Activated CD8-positive, alpha-beta memory T cell treated with anti-CD3 and anti-CD28 coated beads, Interleukin-2, amount 50 U/mL, for 48 hours (primary cell): ENCODE measurements around the gene TTC33.

Experiments
- DNase-seq: peaks from one replicate; pipeline ENCODE4 v3.0.0-alpha.2; 2020

TTC33 gene

DNA sequence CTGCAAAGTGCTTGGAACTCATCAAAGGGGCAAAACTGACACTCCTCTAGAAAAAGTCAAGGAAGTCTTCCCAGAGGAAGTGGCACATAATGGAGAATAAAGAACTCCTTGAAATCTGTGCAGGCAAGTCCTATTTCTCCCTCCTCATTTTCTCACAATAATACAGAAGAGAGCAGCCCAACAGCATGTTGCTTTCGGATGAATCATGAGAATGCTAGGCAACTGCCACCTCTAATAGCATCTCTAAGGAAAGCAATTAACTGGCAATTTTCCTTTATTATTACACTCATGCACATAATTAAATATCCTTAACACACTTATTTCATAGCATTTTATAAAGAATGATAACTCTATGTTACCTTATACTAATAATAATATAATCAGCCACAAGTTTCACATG lies 198.3 kb downstream of the TTC33 start:
- DNase-seq: no peak

DNA sequence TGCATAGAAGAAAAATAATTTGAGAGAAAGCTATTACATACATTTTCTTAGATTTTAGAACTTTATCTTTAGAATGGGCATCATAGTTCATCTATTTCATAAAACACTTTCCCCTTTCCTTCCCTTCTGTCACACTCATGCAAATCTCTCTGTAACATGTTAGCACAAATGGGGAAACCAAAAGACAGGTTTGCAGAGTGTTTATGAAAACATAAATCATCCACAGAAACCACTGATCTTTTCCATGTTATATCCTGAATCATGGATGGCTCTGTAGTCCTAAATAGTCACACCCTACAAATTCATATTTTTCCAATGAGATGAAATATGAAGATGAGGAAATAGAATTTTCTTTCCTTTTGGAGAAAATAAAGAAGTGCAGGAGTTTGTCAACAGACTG lies 198.9 kb downstream of the TTC33 start:
- DNase-seq: no peak

DNA sequence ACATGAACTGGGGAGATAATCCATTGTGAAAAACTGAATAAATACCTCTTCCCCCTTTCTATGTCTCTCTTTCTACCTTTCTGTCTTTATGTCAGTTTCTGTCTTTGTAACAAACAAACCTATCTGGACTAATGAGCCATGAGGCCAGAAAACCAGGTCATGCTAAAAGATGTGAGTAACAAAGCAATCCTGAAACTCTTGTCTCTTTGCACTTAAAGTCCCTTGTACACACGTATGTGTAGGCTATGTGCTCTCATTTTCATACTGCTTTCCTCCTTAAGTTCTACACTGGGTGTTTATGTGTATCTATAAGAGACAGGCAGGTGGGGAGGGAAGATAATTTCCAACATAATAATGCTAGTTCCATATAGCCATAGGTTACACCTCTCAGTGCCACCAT lies 199.9 kb downstream of the TTC33 start:
- no peak for DNase-seq

DNA sequence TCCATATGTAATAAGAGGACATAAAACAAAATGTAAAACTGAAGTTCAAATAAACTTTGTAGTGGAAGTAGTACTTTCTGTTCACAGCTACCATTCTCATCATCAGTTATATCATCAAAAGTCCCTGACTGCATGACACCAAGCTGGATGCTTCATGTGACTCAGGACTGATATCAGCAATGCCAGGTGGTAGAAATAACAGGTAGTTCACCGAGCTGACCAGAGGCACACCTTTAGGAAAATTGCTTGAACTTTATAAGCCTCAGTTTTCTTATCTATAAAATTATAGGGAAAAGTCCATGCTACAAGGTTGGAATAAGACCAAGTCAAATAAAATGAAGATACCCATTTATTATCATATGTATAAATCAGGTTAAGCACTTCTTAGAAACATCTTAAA lies 200.9 kb downstream of the TTC33 start:
- DNase-seq: no peak

DNA sequence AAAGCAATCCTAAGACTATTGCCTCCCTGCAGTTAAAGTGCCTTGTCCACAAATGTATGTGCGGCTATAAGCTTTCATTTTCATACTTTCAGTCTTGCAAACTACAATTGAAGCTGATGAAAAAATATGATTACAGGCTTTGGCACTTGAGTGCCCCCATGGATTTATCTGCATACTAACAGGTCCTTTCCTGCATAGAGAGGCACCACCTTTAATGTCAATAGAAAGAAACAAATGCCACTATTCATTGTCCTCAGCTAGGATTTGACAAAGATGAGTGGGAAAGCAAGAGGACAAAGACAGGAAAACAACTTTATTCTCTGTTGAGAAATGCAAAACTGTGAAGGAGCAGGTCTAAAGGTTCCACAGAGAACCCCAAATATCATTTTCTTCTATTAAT lies 201.7 kb downstream of the TTC33 start:
- no peak for DNase-seq

DNA sequence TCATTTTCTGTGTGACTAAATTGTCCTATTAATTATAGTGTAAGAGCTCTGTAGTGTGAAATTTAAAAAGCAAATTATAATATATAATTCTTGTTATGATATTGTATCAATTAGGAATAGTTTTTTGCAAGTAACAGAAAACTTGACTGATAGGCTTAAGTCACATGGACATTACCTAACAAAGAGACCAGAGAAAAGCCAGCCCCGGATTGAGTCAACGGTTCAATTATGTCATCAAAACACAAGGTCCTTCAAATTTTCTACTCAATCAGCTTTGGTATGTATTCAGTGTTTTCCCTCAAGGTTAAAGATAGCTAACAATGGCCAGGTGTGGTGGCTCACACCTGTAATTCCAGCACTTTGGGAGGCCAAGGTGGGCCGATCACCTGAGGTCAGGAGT lies 202.8 kb downstream of the TTC33 start:
- no peak for DNase-seq

DNA sequence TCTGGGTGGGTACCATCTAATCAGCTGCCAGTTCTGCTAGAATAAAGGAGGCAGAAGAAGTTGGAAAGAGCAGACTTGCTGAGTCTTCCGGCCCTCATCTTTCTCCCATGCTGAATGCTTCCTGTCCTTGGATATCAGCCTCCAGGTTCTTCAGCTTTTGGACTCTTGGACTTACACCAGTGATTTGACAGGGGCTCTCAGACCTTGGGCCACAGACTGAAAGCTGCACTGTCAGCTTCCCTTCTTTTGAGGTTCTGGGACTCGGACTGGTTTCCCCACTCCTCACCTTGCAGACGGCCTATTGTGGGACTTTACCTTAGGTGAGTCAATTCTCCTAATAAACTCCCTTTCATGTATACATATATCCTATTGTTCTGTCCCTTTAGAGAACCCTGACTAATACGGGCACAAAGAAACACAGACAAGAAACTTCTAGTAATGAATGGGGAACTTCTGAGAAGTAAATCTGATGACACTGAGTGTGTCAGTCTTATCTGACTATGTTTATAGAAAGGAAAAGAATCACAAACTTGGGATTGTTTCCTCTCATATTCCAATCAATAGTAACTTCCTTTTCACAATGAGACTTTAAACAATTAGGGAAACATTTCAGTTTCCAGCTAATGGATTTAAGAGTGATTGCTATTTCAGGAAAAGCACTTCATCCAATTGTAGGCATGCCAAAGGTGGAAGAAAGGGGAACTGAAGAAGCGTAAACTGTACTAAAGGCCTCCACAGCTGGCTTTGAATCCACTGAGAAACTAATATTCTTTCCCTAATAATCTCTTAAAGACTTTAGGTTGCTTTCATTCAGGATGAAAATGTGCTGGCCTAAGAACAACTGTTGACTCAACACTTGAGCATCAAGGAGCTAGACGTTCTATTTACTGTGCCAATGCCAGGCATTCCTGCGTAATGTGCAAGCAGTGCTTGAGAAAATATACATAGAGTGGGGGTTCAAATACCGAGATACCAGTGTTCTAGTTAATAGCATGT lies 204.0 kb downstream of the TTC33 start:
- DNase-seq: no peak

DNA sequence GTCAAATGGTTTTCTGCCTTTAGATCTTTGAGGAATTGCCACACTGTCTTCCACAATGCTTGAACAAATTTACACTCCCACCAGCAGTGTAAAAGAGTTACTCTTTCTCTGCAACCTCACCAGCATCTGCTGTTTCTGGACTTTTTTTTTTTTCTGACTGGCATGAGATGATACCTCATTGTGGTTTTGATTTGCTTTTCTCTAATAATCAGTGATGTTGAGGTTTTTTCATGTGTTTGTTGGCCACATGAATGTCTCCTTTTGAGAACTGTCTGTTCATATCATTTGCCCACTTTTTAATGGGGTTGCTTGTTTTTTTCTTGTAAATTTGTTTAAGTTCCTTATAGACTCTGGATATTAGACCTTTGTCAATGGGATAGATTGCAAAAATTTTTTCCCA lies 205.3 kb downstream of the TTC33 start:
- DNase-seq: no peak

DNA sequence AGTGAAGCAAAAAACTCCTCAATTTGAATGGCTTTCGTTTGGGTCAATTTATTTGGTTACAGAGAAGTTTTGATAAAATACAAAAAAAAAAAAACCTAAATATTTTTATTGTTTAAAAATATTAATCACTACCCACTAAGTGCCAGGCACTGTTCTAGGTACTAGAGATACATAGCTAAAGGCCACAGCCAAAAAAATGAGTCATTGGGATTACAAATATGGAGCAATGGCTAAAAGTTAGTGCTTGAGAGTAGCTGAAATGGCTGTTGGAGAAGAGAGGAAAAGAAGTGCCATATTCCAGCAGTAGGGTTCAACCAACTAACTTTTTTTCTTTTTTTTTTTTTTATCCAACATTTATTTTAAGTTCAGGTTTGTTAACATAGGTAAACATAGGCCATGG lies 206.1 kb downstream of the TTC33 start:
- no peak for DNase-seq

DNA sequence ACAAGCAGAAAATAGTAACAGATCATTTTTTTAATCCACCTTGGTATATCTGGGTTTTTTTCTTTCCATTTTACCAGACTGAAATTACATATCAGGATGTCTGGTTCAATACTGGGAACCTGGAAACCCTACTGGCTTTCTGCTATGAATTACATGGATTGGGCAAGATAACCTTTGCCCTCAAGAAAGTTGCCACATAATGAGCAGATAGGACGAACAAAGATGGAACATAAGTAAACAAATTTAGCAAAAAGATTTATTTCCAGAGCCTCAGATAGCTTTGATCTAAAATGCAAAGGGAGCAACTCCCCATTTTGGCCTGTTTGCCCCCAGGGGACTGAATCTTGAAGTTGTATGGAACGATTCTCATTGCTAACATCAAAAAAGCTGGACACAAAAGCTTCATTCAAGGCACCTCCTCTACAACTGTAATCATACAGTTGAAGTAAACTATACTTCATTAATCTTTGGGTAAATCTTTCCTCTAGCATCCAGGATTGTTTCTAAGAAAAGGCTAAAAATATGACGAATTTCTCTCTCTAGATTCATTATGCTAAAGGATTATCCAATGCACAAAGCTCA lies 207.7 kb downstream of the TTC33 start:
- DNase-seq: no peak

DNA sequence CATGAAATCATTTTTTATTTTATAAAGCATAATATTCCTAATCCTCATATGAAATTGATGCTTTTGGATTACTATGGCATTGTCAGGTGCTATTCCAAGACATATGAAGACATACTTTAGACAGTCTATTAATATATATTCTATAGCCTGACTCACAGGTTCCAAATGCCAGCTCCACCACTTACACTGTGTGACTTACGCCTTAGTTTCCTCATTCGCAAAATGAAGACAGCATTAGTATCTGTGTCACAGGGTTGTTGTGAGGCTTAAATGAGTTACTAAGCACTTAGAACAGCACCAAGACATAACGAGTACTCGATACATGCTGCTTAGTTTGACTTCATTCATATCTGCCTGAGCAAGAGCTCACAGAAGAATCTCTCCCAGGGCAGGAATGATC lies 208.2 kb downstream of the TTC33 start:
- no peak for DNase-seq

DNA sequence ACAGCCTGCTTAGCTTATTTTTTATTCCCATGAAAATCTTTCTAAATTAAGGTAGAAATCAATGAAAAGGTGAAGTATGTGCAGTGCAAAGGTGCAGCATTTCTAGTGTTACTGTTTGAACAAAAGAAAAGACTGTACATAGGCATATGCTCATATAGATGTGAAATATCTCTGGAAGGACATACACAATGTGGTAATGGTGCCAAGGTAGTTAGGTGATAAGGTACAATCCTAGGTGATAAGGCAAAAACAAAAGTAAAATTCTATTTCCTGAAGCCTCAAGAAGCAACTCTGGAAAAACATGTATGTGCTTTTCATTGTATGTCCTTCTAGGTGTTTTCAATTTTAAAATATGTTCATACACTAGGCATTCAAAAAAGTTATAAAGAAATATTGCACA lies 215.5 kb downstream of the TTC33 start:
- DNase-seq: no peak

DNA sequence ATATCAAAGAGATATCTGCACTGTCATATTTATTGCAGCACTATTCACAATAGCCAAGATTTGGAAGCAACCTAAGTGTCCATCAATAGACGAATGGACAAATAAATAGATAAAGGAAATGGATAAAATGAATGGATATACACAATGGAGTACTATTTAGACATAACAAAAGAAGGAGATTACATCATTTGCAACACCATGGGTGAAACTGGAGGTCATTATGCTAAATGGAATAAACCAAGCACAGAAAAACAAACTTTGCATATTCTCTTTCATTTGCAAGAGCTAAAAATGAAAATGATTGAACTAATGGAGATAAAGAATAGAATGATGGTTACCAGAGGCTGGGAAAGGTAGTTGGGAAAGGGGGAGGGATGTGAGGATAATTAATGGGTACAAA lies 231.1 kb downstream of the TTC33 start:
- DNase-seq: no peak

DNA sequence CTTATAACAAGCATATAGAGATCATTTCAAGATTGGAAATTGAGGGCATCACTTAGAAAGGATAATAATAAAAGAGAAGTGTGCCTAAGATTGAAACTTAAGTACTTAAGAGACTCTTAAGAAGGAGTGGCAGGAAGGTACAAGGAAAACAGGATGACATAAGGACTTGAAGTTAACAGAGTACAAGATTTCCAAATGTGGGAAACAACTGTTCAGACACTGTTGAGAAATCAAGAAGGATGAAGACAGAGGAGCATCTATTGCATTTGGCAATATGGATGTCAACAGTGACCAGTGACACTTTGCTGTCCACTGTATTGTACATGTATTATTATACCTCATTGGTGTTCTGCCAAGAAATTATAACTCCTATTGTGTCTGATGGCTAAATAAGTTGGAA lies 233.8 kb downstream of the TTC33 start:
- DNase-seq: no peak

DNA sequence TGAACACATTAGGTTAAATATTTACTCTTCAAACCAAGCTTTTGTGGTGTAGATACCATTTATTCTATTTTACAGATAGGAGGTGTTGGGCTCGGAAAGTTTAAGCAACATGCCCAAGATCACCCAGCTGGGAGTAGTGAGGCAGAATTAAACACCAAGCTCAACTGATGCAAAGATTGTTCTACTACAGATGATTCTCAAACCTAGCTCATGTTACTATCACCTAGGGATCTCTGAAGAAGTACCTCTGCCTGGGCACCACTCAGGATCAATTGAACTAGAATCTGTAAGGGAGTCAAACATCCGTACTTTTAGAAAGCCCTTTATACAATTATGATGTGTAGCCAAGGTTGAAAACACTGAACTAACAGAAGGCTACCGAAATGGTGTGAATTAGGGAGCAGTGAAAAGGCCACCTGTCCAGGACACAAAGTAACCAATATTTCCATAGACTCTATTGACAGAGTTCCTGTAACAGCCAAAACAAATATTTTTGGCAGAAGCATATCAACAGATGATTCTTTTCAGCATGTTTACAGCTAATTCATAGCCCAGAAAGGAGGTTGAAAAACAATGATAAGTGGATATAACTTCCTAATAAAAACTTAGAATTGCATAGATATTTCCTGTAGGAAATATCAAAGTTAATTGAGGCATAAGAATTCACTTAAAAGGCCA lies 234.5 kb downstream of the TTC33 start:
- DNase-seq: no peak

DNA sequence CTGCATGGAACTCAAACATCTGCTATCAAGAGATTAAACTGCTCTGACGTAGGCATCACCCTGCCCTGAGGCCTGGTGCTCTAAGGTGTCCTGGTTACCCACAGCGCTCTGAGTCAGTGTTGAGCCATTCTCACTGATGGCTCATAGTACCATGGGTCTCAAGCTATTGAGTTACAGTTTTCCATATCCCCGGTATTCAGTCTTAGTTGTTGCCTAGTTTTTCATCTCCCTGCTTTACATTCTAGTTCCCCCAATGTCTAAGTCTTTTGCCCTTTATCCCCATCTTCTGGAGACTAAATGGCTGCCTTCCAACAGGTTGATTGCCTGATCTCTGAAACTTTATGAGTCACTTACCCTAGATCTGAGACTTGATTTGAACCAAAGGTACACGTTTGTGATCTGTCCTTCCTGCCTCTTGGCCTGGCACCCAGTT lies 237.3 kb downstream of the TTC33 start:
- DNase-seq: no peak

DNA sequence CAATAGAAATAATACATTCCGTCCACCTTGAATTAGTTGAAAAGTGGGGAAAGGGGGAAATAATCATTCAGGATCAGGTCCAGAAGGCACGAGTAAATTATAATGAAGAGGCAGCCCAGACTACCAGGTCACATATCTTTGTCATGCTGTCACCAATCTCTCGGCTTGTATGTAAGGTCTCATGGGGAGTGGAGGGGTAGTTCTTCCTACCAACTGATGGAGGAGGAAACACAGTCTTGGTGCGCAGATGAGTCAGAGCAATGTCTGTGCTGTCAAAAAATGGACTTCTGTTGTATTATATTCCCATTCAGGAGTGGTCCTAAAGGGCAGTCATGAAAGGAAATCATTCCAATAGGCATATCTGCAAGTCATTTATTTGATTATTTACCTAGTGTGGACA lies 240.3 kb downstream of the TTC33 start:
- no peak for DNase-seq

DNA sequence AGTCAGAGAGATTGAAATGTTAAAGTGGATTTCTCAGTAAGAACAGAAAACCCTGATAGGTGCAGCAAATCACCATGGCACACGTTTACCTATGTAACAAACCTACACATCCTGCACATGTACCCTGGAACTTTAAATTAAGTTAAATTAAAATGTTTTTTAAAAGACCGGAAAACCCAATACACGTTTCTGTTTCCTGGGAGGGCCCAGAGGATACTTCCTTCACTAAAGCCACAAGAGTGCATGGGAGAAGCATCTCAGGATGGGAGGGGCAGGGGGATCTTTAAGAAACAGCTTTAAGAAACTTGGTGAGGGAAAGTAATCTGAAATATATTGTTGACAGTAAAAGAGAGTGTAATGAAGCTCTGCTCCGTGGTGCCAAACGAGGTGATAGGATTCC lies 240.8 kb downstream of the TTC33 start:
- DNase-seq: no peak

DNA sequence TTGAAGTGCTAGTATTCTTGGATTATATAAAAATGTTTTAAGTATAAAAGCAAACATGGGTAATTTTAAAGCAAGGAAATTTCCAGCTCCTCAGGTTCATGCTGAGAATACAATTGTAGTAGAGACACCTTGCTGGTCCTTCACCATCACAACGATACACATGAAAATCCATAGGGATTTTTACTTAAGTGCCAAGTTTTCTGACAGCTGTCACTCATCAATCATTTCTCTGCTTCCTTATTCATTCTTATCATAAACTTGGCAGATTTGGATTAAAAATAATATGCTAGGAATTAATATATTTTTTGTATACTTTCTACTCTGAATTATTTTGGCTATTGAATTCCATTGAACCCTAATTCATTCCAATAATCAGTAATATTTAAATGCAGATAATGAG lies 244.0 kb downstream of the TTC33 start:
- no peak for DNase-seq

DNA sequence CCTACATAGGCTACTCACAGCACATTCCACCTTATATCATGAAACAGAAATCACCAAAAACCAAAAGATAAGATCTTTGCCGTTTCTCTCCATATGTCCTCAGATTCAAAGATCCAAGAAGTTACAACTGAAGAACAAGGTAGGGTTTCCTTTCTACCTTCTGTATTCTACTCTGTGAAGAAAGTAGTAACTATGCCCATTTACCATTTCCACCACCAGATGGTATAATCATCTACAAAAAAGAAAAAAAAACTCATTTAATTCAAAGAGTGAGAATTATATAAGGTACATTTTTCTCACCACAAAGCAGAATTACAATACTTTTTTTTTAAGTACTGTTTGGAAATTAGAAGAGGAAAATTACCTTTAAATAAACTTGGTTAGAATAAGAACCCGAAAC lies 248.7 kb downstream of the TTC33 start:
- DNase-seq: no peak

DNA sequence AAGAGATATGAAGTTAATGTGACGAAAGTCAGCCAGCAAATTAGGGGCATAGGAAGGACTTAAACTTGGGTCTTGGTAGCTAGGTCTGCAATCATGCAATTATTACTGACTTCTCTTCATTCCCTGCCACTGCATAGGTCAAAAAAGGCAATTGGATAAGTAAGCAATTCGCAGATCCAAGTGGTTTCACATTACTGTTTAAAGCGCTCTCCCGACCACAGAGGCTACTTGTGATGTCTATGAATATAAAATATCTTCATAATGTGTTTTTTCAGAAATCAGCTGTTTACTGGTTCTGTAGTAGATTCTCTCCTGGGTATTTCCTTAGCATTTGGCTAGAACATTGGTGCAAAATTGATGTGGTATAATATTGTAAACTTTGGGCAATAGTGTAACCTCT lies 250.7 kb downstream of the TTC33 start:
- DNase-seq: no peak

DNA sequence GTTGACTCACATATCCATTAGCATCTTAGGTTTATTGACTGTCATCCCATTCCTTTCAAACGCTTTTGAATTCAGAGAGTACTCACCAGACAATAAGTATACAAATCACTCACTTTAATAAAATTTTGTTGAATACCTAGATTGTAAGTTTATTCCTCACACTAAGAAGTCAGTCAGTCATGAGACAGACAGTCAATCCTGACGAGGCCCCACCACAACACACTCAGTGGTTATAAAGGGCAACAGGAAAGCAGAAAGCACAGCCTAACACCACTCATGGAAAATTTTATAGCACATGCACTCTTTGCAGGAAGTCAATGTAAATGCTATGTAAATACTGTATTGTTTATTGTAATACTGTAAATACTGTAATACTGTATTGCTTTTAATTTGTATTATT lies 252.3 kb downstream of the TTC33 start:
- DNase-seq: no peak

DNA sequence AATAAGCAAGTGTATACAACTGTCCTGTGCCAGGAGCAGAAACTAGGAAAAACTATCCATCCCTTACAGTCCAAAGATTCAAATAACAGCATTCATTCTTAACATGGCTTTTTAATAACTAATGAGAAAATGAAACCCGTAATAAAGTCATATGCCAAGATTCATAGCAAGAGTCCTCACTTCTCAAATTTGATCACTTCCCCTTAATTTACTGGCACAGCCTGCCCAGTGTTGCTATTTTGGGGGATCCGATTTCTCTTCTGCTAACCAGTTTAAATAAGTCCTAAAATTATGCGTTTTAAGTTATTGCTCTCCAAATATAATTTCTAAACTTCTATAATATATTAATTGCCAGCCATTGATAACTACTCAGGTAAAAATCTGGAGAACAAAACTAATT lies 253.0 kb downstream of the TTC33 start:
- DNase-seq: no peak
